Colonic mucosa (tissue), 4 donors: ENCODE data around the gene METTL22. TPM values are rescaled to one million over a fixed set of nuclear protein-coding genes. Genes with fewer than 3 reads are reported as not detected.

ENCODE experiments used
- DNase-seq: peaks from one replicate; pipeline ENCODE4 v3.0.0-alpha.2; 2020
- H3K27ac ChIP-seq: fragments of 200-600 bp; one replicate; pipeline ENCODE4 v1.8.0; 2021
- H3K27me3 ChIP-seq: fragments of 200-600 bp; one replicate; pipeline ENCODE4 v1.8.0; 2021
- H3K36me3 ChIP-seq: fragments of 200-600 bp; one replicate; pipeline ENCODE4 v1.8.0; 2021
- H3K4me1 ChIP-seq: fragments of 200-600 bp; one replicate; pipeline ENCODE4 v1.8.0; 2021; ENCODE audit warnings: mild to moderate bottlenecking
- H3K4me3 ChIP-seq: fragments of 200-600 bp; one replicate; pipeline ENCODE4 v1.8.0; 2021
- H3K9ac ChIP-seq, 2 donors: one replicate each; pipeline ENCODE4 v1.7.0; 2013; ENCODE audit warnings: control low read depth in 2 of 2, low read depth in 2 of 2, low read length in 2 of 2
- H3K9me3 ChIP-seq: fragments of 200-600 bp; one replicate; pipeline ENCODE4 v1.8.0; 2021
- intact Hi-C: fragments of 100-400 bp; cut with DNase I; formaldehyde crosslinking; loops from one replicate; pipeline ENCODE4 v1.14.1; 2022
- total RNA-seq, 2 donors: library from RNA; stranded (reverse); fragmentation: NEBNext Ultra II Directional in 1 of 2; extraction: Animal tissue kit (Norgen Biotek cat#: 25700) in 1 of 2; gene quantifications; one replicate each; pipeline ENCODE4 v1.2.1, GENCODE V29; 2021
- TF ChIP-seq, protein P1 (sequence below): fragments of 200-600 bp; IDR thresholded peaks from one replicate; pipeline ENCODE4 v1.8.0; 2022; ENCODE audit warnings: antibody characterized with exemption, mild to moderate bottlenecking
- donor health status: healthy.
- donor health status: DM: no; HTN: no; CAD: no.
- donor health status: DM: no; HTN: no; CAD: no.

The METTL22 gene
- total RNA-seq, 2 donors from 2014 or later: 16.1 to 26.8 TPM

- no peaks in the 10 kb centered on the region for H3K4me1 ChIP-seq
- no peaks in the 10 kb centered on the region for H3K36me3 ChIP-seq
- H3K27ac ChIP-seq: no peak overlapping the region
- intact Hi-C loops: loop anchor here (5.0 kb wide), 2 partner anchors 56 to 76 kb away; no protein-coding TSS in a partner anchor
- H3K9me3 ChIP-seq: no peaks in the 10 kb centered on the region
- no peak overlapping the region for H3K4me3 ChIP-seq
- TF ChIP-seq, protein P1, sequence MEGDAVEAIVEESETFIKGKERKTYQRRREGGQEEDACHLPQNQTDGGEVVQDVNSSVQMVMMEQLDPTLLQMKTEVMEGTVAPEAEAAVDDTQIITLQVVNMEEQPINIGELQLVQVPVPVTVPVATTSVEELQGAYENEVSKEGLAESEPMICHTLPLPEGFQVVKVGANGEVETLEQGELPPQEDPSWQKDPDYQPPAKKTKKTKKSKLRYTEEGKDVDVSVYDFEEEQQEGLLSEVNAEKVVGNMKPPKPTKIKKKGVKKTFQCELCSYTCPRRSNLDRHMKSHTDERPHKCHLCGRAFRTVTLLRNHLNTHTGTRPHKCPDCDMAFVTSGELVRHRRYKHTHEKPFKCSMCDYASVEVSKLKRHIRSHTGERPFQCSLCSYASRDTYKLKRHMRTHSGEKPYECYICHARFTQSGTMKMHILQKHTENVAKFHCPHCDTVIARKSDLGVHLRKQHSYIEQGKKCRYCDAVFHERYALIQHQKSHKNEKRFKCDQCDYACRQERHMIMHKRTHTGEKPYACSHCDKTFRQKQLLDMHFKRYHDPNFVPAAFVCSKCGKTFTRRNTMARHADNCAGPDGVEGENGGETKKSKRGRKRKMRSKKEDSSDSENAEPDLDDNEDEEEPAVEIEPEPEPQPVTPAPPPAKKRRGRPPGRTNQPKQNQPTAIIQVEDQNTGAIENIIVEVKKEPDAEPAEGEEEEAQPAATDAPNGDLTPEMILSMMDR: no peak
- H3K27me3 ChIP-seq: no peaks in the 10 kb centered on the region
- no peak for DNase-seq
- no peak overlapping the region for H3K9ac ChIP-seq
Measured at GRCh38 chr16:8576141-8577004, 45.1 kb upstream of the METTL22 start.

- Histone ChIP-seq H3K4me3 (no peak overlapping the region), H3K4me1 (no peaks in the 10 kb centered on the region), H3K36me3 (no peaks in the 10 kb centered on the region), H3K9me3 (no peaks in the 10 kb centered on the region), H3K9ac (no peak overlapping the region), H3K27me3 (no peaks in the 10 kb centered on the region), H3K27ac (no peak overlapping the region)
- DNase-seq: no peak
- TF ChIP-seq, protein P1: no peak
- intact Hi-C loops: loop anchor here (5.0 kb wide), 2 partner anchors 55 to 75 kb away; no protein-coding TSS in a partner anchor
Measured at GRCh38 chr16:8577678-8578304, 43.7 kb upstream of the METTL22 start.

- Histone ChIP-seq H3K9me3 (no peaks in the 10 kb centered on the region), H3K4me3 (no peak overlapping the region), H3K9ac (no peak overlapping the region), H3K4me1 (no peaks in the 10 kb centered on the region), H3K36me3 (no peaks in the 10 kb centered on the region), H3K27me3 (no peaks in the 10 kb centered on the region), H3K27ac (no peak overlapping the region)
- TF ChIP-seq, protein P1: no peak
- intact Hi-C loops: loop anchor here (5.0 kb wide), 2 partner anchors 53 to 73 kb away; no protein-coding TSS in a partner anchor
- DNase-seq: no peak
Measured at GRCh38 chr16:8579559-8579958, 41.9 kb upstream of the METTL22 start.

DNA sequence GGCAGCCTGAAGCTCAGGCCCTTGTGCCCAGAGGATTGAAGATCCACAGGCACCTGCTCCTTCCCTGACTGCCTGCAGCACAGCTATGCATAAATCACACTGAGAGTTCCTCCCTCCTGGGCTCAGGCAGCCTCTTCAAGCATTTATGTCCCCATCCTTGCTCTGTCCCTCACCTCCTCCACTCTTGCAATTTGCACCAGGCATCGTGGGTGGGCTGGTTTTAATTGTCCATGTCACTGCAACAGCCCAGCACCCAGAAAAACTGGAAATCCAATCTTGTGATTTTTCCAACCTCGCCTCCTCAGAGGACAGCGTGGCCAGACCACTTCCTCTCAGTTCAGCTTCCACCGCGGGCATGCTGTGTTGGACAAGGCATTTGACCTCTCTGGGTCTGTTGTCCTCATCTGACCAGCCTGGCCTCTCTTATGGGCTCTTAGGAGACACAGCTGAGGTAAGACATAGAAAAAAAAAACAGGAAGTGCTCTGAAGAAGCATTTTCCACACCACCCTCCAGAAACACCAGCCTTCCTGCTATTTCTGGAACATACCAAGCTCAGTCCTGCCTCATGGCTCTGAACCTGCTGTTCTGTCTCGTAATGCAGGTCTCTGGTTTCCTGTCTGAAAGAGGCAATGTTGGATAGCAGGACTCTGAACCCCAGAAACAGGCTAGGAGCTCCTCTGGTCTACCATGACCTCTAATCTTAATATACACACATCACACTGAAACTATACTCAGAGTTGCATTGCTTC lies 39.5 kb upstream of the METTL22 start:
- H3K9me3 ChIP-seq: no peaks in the 10 kb centered on the region
- no peak for DNase-seq
- no peak overlapping the region for H3K27ac ChIP-seq
- intact Hi-C loops: no loop called here
- H3K9ac ChIP-seq: no peak overlapping the region
- no peaks in the 10 kb centered on the region for H3K4me1 ChIP-seq
- H3K27me3 ChIP-seq: no peaks in the 10 kb centered on the region
- TF ChIP-seq, protein P1: no peak
- H3K4me3 ChIP-seq: no peak overlapping the region
- no peaks in the 10 kb centered on the region for H3K36me3 ChIP-seq

DNA sequence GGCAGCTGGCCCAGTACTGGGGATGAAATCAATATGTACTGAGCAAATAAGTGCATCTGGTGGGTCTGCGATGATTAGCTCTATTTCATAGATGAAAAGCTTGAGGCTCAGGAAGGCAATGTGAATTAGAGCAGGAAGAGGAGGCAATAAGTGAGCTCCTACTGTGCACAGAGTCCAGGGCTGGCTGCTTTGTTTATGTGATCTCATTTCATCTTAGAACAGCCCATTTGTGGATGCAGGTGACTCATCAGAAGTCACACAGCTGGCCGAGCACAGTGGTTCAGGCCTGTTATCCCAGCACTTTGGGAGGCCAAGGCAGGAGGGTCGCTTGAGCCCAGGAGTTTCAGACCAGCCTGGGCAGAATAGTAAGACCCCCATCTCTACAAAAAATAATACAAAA lies 38.3 kb upstream of the METTL22 start:
- H3K9me3 ChIP-seq: no peaks in the 10 kb centered on the region
- H3K27ac ChIP-seq: no peak overlapping the region
- DNase-seq: no peak
- no peak overlapping the region for H3K4me3 ChIP-seq
- no peaks in the 10 kb centered on the region for H3K27me3 ChIP-seq
- no peak overlapping the region for H3K9ac ChIP-seq
- H3K4me1 ChIP-seq: no peaks in the 10 kb centered on the region
- intact Hi-C loops: no loop called here
- TF ChIP-seq, protein P1: no peak
- H3K36me3 ChIP-seq: no peaks in the 10 kb centered on the region
